ENCODE results near the gene SCFD2. TPM values are rescaled to one million over a fixed set of nuclear protein-coding genes. Genes with fewer than 3 reads are reported as not detected.
A peak's percentile ranks its signal among the peaks of the same experiment; 100 is the strongest.

SCFD2 gene
- total RNA-seq, 1 donor from 2014 or later: 11.9 TPM

DNA sequence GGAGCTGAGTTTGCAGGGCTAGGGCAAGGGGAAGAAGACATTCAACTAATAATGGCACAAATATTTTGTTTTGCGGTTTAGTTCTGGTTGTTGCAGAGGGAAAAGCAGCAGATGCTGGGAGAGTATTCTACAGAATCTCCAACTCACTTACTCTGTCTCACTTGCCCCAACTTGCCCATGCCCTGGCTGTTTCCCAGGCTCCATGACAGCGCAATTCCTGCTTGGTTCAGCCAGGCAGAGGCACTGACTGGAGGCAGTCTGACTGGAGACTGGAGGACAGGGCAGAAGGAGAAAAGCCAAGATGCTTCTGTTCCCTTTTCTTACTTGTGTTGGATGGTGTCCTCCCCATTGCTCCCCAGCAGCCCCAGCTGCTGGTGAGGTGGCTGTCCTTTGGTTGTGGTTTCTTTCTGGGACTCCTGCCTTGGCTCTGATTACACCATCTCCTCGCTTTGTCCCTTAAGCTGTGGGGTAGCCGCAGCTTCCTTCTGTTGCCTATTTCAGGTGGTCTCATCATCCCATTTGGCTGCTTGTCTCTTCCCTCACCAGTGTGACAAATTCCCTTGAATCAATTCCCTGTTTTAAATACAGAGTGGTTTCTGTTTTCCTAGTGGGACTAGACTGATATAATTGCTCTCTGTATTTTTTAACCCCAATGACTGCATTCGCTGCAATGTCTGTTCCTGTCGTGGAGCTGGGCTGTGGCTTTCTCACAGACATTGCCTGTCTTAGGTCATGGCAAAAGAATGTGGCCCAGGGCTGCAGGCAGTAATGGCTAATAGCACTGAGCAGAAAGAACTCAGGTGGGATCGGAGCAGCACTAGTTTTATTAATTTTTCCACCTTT is 527.9 kb downstream of the SCFD2 start:
- Histone ChIP-seq H3K36me3 (ENCODE audit: insufficient read depth, low read length) (no peaks in the 10 kb centered on the region), H3K4me3 (ENCODE audit: insufficient read depth, low read depth, low read length) (no peak overlapping the region), H3K27me3 (ENCODE audit: insufficient read depth, low read length) (no peaks in the 10 kb centered on the region), H2AFZ (ENCODE audit: low read depth, low read length) (peak overlapping the region; percentile 55), H3K9me3 (ENCODE audit: insufficient read depth, low read depth, low read length) (no peaks in the 10 kb centered on the region), H3K79me2 (ENCODE audit: insufficient read depth, low read length) (no peaks in the 10 kb centered on the region), H3K4me1 (ENCODE audit: insufficient read depth, low read length) (peaks cover 27% of the 10 kb centered on the region), H3K9ac (ENCODE audit: low read length) (peak overlapping the region; percentile 51), H4K20me1 (ENCODE audit: insufficient read depth, low read length) (no peaks in the 10 kb centered on the region), H3K27ac (ENCODE audit: low read depth, low read length) (peak overlapping the region; percentile 73), H3K4me2 (ENCODE audit: low read length) (peak overlapping the region; percentile 77)
- Mint-ChIP-seq H3K9me3 (ENCODE audit: unreplicated experiment) (no peaks in the 10 kb centered on the region), H3K36me3 (ENCODE audit: low read depth, unreplicated experiment) (no peaks in the 10 kb centered on the region), H3K4me3 (ENCODE audit: unreplicated experiment) (peak overlapping the region; percentile 65), H3K4me1 (ENCODE audit: low read depth, unreplicated experiment) (peaks cover 38% of the 10 kb centered on the region), H3K27me3 (ENCODE audit: low read depth, unreplicated experiment) (no peaks in the 10 kb centered on the region), H3K27ac (ENCODE audit: unreplicated experiment) (peak overlapping the region; percentile 98)
- TF ChIP-seq, protein P1, sequence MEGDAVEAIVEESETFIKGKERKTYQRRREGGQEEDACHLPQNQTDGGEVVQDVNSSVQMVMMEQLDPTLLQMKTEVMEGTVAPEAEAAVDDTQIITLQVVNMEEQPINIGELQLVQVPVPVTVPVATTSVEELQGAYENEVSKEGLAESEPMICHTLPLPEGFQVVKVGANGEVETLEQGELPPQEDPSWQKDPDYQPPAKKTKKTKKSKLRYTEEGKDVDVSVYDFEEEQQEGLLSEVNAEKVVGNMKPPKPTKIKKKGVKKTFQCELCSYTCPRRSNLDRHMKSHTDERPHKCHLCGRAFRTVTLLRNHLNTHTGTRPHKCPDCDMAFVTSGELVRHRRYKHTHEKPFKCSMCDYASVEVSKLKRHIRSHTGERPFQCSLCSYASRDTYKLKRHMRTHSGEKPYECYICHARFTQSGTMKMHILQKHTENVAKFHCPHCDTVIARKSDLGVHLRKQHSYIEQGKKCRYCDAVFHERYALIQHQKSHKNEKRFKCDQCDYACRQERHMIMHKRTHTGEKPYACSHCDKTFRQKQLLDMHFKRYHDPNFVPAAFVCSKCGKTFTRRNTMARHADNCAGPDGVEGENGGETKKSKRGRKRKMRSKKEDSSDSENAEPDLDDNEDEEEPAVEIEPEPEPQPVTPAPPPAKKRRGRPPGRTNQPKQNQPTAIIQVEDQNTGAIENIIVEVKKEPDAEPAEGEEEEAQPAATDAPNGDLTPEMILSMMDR (IDR thresholded peaks at IDR 0.05; ENCODE audit: insufficient read depth, low read depth, low read length): no peak
- no peak for TF ChIP-seq EZH2 (IDR thresholded peaks at IDR 0.05; ENCODE audit: insufficient read depth, low read length)
- peak; percentile 83 for DNase-seq (ENCODE audit: low read depth)
- peak; percentile 89 for FAIRE-seq

DNA sequence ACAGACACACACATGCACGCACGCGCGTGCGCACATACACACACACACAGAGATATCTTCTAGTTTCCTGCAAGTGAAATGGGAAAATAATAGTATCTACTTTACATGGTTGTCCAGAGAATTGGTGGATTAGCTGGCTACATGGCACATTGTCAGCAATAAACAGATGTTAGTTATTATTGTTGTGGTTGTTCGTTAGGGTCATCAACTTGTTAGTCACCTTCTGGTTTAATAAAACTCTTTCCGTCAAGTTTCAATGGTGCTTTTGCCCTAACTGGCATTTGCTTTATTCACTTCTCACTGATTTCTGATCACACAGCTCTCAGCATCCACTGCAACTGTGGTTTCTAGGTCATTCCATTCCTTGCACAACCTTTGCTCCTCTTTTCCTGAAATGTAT is 529.2 kb downstream of the SCFD2 start:
- H3K4me1 Mint-ChIP-seq (ENCODE audit: low read depth, unreplicated experiment): peaks cover 38% of the 10 kb centered on the region
- H3K27me3 Mint-ChIP-seq (ENCODE audit: low read depth, unreplicated experiment): no peaks in the 10 kb centered on the region
- DNase-seq (ENCODE audit: low read depth) (no peak), FAIRE-seq (peak; percentile 9)
- Histone ChIP-seq H3K4me1 (ENCODE audit: insufficient read depth, low read length) (peaks cover 20% of the 10 kb centered on the region), H3K79me2 (ENCODE audit: insufficient read depth, low read length) (no peaks in the 10 kb centered on the region), H3K27ac (ENCODE audit: low read depth, low read length) (no peak overlapping the region), H3K9ac (ENCODE audit: low read length) (no peak overlapping the region), H3K9me3 (ENCODE audit: insufficient read depth, low read depth, low read length) (no peaks in the 10 kb centered on the region), H4K20me1 (ENCODE audit: insufficient read depth, low read length) (no peaks in the 10 kb centered on the region), H3K36me3 (ENCODE audit: insufficient read depth, low read length) (no peaks in the 10 kb centered on the region), H2AFZ (ENCODE audit: low read depth, low read length) (no peak overlapping the region), H3K4me2 (ENCODE audit: low read length) (no peak overlapping the region), H3K27me3 (ENCODE audit: insufficient read depth, low read length) (no peaks in the 10 kb centered on the region), H3K4me3 (ENCODE audit: insufficient read depth, low read depth, low read length) (no peak overlapping the region)
- TF ChIP-seq, protein P1 (IDR thresholded peaks at IDR 0.05; ENCODE audit: insufficient read depth, low read depth, low read length): no peak
- TF ChIP-seq EZH2 (IDR thresholded peaks at IDR 0.05; ENCODE audit: insufficient read depth, low read length): no peak
- peak overlapping the region; percentile 98 for H3K27ac Mint-ChIP-seq (ENCODE audit: unreplicated experiment)
- H3K36me3 Mint-ChIP-seq (ENCODE audit: low read depth, unreplicated experiment): no peaks in the 10 kb centered on the region
- H3K4me3 Mint-ChIP-seq (ENCODE audit: unreplicated experiment): peak overlapping the region; percentile 17
- H3K9me3 Mint-ChIP-seq (ENCODE audit: unreplicated experiment): no peaks in the 10 kb centered on the region

DNA sequence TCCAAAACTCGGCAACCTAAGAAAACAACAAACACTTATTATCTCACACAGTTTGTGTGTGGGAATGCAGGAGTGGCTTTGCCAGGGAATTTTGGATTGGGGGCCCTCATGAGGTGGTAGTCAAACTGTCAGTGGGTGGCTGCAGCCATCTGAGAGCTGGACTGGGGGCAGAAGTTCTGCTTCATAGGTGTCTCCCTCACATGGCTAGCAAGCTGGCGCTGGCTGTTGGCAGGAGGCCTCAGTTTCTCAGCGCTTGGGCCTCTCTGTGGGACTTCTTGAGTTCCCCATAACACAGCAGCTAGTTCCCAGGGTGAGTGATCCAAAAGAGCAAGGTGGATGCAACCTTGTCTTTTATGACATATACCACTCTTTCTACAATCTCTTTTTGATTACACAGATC is 529.7 kb downstream of the SCFD2 start:
- peaks cover 38% of the 10 kb centered on the region for H3K4me1 Mint-ChIP-seq (ENCODE audit: low read depth, unreplicated experiment)
- FAIRE-seq: no peak
- H3K79me2 ChIP-seq (ENCODE audit: insufficient read depth, low read length): no peaks in the 10 kb centered on the region

More for the DNA sequence above, 529.7 kb downstream of the SCFD2 start:
- Histone ChIP-seq H2AFZ (ENCODE audit: low read depth, low read length) (no peak overlapping the region), H3K36me3 (ENCODE audit: insufficient read depth, low read length) (no peaks in the 10 kb centered on the region), H3K4me1 (ENCODE audit: insufficient read depth, low read length) (peaks cover 18% of the 10 kb centered on the region), H3K4me3 (ENCODE audit: insufficient read depth, low read depth, low read length) (no peak overlapping the region), H3K27ac (ENCODE audit: low read depth, low read length) (no peak overlapping the region), H3K9me3 (ENCODE audit: insufficient read depth, low read depth, low read length) (no peaks in the 10 kb centered on the region), H3K9ac (ENCODE audit: low read length) (no peak overlapping the region), H3K27me3 (ENCODE audit: insufficient read depth, low read length) (no peaks in the 10 kb centered on the region), H4K20me1 (ENCODE audit: insufficient read depth, low read length) (no peaks in the 10 kb centered on the region), H3K4me2 (ENCODE audit: low read length) (no peak overlapping the region)
- Mint-ChIP-seq H3K27ac (ENCODE audit: unreplicated experiment) (no peak overlapping the region), H3K27me3 (ENCODE audit: low read depth, unreplicated experiment) (no peaks in the 10 kb centered on the region), H3K4me3 (ENCODE audit: unreplicated experiment) (no peak overlapping the region), H3K9me3 (ENCODE audit: unreplicated experiment) (no peaks in the 10 kb centered on the region), H3K36me3 (ENCODE audit: low read depth, unreplicated experiment) (no peaks in the 10 kb centered on the region)
- no peak for DNase-seq (ENCODE audit: low read depth)
- TF ChIP-seq, protein P1 (IDR thresholded peaks at IDR 0.05; ENCODE audit: insufficient read depth, low read depth, low read length): no peak
- no peak for TF ChIP-seq EZH2 (IDR thresholded peaks at IDR 0.05; ENCODE audit: insufficient read depth, low read length)

Measured in astrocyte (in vitro differentiated cells and primary cell).